ENCODE results near the gene BICD2. TPM values are rescaled to one million over a fixed set of nuclear protein-coding genes. Genes with fewer than 3 reads are reported as not detected.
A peak's percentile ranks its signal among the peaks of the same experiment; 100 is the strongest.

The BICD2 gene
- total and polyA plus RNA-seq, 2 of the 8 experiments (the other 6 are each of a cell fraction or from before 2014, with no cell fraction given) = 6.6 to 22.8 TPM

DNA sequence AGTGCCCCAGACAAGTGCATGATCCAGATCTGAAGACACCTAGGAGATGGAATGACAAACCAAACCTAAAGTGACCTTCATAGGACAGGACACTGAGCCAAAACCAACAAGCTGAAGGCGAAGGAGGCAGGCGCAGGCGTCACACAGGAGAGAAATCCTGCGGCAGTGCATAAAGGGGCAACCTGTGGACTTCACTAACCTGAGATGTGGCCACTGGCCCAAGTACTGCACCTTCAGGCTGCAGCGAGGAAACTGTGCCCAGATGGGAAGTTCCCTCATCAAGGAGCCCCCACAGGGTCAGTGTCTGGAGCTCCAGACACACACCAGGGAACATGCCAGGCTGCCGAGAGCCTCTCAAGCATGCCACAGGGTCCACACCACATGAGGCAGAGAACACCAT is 98.4 kb downstream of the BICD2 start:
- WGBS, 2 experiments (ENCODE audit: extremely low coverage in 1 of 2, insufficient coverage in 1 of 2, insufficient read length in 1 of 2, insufficient replicate concordance in 2 of 2, low coverage in 1 of 2, low lambda C conversion rate in 2 of 2, missing lambda C conversion rate in 1 of 2) = 95% methylated on average over 6 of the region's 6 CpGs; no CpG with 5 or more reads in 1 of the 2 experiments
- H2BK120ac ChIP-seq (replicated peaks; ENCODE audit: low read depth, low read length) = no peak overlapping the region
- no peak overlapping the region for H3K4ac ChIP-seq (replicated peaks; ENCODE audit: insufficient read length, low read depth, low read length)
- no peak overlapping the region for H3K18ac ChIP-seq (ENCODE audit: extremely low read depth, low read length)
- H2AFZ ChIP-seq (ENCODE audit: low read length) = no peak overlapping the region
- FAIRE-seq (no peak), DNase-seq (ENCODE audit: low read depth in 1 of 2, low spot score in 2 of 2) (no peak)
- no peak overlapping the region for H2BK20ac ChIP-seq (ENCODE audit: low read length)
- peak overlapping the region; percentile 53; the same call in 1 of the 2 replicates for H4K8ac ChIP-seq (ENCODE audit: extremely low read depth, insufficient read depth, low read length)
- no peak overlapping the region for H2BK15ac ChIP-seq (ENCODE audit: low read length)
- H3K23ac ChIP-seq (ENCODE audit: insufficient read length) = no peak overlapping the region
- ChIA-PET POLR2A (ENCODE audit: partially characterized antibody) (no interaction called here), CTCF (ENCODE audit: partially characterized antibody) (interaction anchor here (1.5 kb wide), 2 partner anchors 8 to 125 kb away, joined by 4 to 8 read pairs; no protein-coding TSS in a partner anchor)
- peaks cover 10% of the 10 kb centered on the region for H3K23me2 ChIP-seq (ENCODE audit: low read depth, low read length)
- H3K79me1 ChIP-seq (ENCODE audit: low read depth, low read length) = peaks cover 32% of the 10 kb centered on the region
- H3K4me2 ChIP-seq (ENCODE audit: insufficient read depth in 1 of 2, low read depth in 2 of 2, low read length in 2 of 2) = no peak overlapping the region
- H3K79me2 ChIP-seq (ENCODE audit: control insufficient read depth in 1 of 2, insufficient read depth in 2 of 2, low read length in 2 of 2) = peaks cover 0 to 79% of the 10 kb centered on the region in 2 experiments; a peak in 3 of 4 replicates
- H3K36me3 ChIP-seq (ENCODE audit: control insufficient read depth in 2 of 4, insufficient read depth in 4 of 4, low read length in 3 of 4) = no peaks in the 10 kb centered on the region; a peak in 1 of 8 replicates
- peaks cover 8 to 25% of the 10 kb centered on the region in 2 experiments for H4K20me1 ChIP-seq (replicated peaks in 1 of 2; ENCODE audit: control insufficient read depth in 1 of 2, insufficient read depth in 2 of 2, low read length in 2 of 2)
- no peak overlapping the region for H3K14ac ChIP-seq (ENCODE audit: insufficient read length)
- no peak overlapping the region for H3K27ac ChIP-seq (ENCODE audit: low read depth, low read length)
- no peak overlapping the region for H2AK5ac ChIP-seq (ENCODE audit: low read depth, low read length)
- H3K27me3 ChIP-seq (replicated peaks in 1 of 4; ENCODE audit: control insufficient read depth in 3 of 4, extremely low read depth in 1 of 4, insufficient read depth in 3 of 4, low read length in 3 of 4) = no peaks in the 10 kb centered on the region
- H3K4me1 ChIP-seq (replicated peaks in 1 of 4; ENCODE audit: control insufficient read depth in 3 of 4, insufficient read depth in 4 of 4, low read length in 3 of 4) = peaks cover 0 to 12% (median 7%) of the 10 kb centered on the region in 4 experiments; a peak in 5 of 7 replicates
- no peak overlapping the region for H4K91ac ChIP-seq (replicated peaks; ENCODE audit: insufficient read length, low read length)
- no peaks in the 10 kb centered on the region for H3K9me3 ChIP-seq (ENCODE audit: insufficient read depth in 2 of 2, low read depth in 1 of 2, low read length in 1 of 2)
- no peak overlapping the region for H2BK5ac ChIP-seq (ENCODE audit: low read depth, low read length)
- H3K4me3 ChIP-seq (ENCODE audit: extremely low read depth in 1 of 4, insufficient read depth in 2 of 4, low read depth in 3 of 4, low read length in 4 of 4) = no peak overlapping the region
- H4K5ac ChIP-seq (ENCODE audit: insufficient read length, low read depth, low read length) = no peak overlapping the region
- TF ChIP-seq E2F6 (IDR thresholded peaks at IDR 0.05) (no peak), CTBP2 (IDR thresholded peaks at IDR 0.05; ENCODE audit: borderline replicate concordance, insufficient read depth, insufficient read length, low read length) (no peak), SIX5 (IDR thresholded peaks at IDR 0.05; ENCODE audit: low read depth, low read length) (no peak), SAP30 (IDR thresholded peaks at IDR 0.05; ENCODE audit: insufficient read depth, insufficient replicate concordance, low read length) (no peak), TAF1 (IDR thresholded peaks at IDR 0.05; ENCODE audit: low read depth, low read length) (no peak), SP1 (IDR thresholded peaks at IDR 0.05; ENCODE audit: low read depth, low read length) (no peak), BACH1 (IDR thresholded peaks at IDR 0.05; ENCODE audit: low read length) (no peak)
- H3K56ac ChIP-seq (replicated peaks; ENCODE audit: insufficient read length, low read depth, low read length) = no peak overlapping the region
- no peak overlapping the region for H2BK12ac ChIP-seq (ENCODE audit: low read depth, low read length)
- H3K9ac ChIP-seq (replicated peaks in 1 of 4; ENCODE audit: extremely low read depth in 1 of 4, low read depth in 3 of 4, low read length in 3 of 4) = no peak overlapping the region

Measured in H1 (cell line).